Amygdala (tissue), 56 donors: ENCODE results near the gene NBL1.
"Not testable (repeated sequence)": the region's sequence is repeated elsewhere in the genome, so short reads cannot be mapped to it uniquely, and the experiment has no call there.

ENCODE experiments used
- DNase-seq, 56 donors: peaks; one replicate each; lab custom pipeline; 2025; lab: John Stamatoyannopoulos, UW

Gene NBL1

GRCh38 chr1:19621274-19621950, 22.7 kb upstream of the NBL1 start:
- no peak for DNase-seq

- DNase-seq, result no peak
These were observed 21.9 kb upstream of the NBL1 start for GRCh38 chr1:19622204-19622603.

- no peak for DNase-seq
These were observed 20.6 kb upstream of the NBL1 start for GRCh38 chr1:19623523-19623922.

- DNase-seq, result no peak
These were observed 18.7 kb upstream of the NBL1 start for GRCh38 chr1:19625291-19625937.

- DNase-seq, result peak in 17 of 56 donors; percentile 6 to 53 (median 34)
These were observed 15.2 kb upstream of the NBL1 start for GRCh38 chr1:19628879-19629278.

- DNase-seq, result no peak
These were observed 14.8 kb upstream of the NBL1 start for GRCh38 chr1:19629357-19629756.

GRCh38 chr1:19630192-19630591, 13.9 kb upstream of the NBL1 start:
- DNase-seq, result not testable (repeated sequence)

- DNase-seq, result no peak
These were observed 13.3 kb upstream of the NBL1 start for GRCh38 chr1:19630720-19631395.

- no peak for DNase-seq
These were observed 11.9 kb upstream of the NBL1 start for GRCh38 chr1:19632211-19632610.

- DNase-seq, result no peak
These were observed 11.0 kb upstream of the NBL1 start for GRCh38 chr1:19633106-19633505.

- DNase-seq, result not testable (repeated sequence)
These were observed 9.0 kb upstream of the NBL1 start for GRCh38 chr1:19635064-19635463.

- DNase-seq, result no peak
These were observed 8.5 kb upstream of the NBL1 start for GRCh38 chr1:19635646-19636045.

- no peak for DNase-seq
These were observed 8.0 kb upstream of the NBL1 start for GRCh38 chr1:19636065-19636464.

- DNase-seq, result not testable (repeated sequence)
These were observed 7.4 kb upstream of the NBL1 start for GRCh38 chr1:19636749-19637148.

GRCh38 chr1:19637606-19638005, 6.5 kb upstream of the NBL1 start:
- no peak for DNase-seq

GRCh38 chr1:19639228-19639627, 4.9 kb upstream of the NBL1 start:
- DNase-seq, result not testable (repeated sequence)

- DNase-seq, result no peak
These were observed 4.1 kb upstream of the NBL1 start for GRCh38 chr1:19639999-19640362.

- DNase-seq, result no peak
These were observed 3.5 kb upstream of the NBL1 start for GRCh38 chr1:19640363-19641316.

GRCh38 chr1:19643121-19643520, 990 bp upstream of the NBL1 start:
- no peak for DNase-seq

- DNase-seq, result no peak
These were observed 227 bp downstream of the NBL1 start for GRCh38 chr1:19644395-19644680.
